ENCODE results near the gene NCOA3. TPM values are rescaled to one million over a fixed set of nuclear protein-coding genes. Genes with fewer than 3 reads are reported as not detected.

The NCOA3 gene
- total and polyA plus RNA-seq, 7 donors = 11.9 to 56.9 (median 18.1) TPM

DNA sequence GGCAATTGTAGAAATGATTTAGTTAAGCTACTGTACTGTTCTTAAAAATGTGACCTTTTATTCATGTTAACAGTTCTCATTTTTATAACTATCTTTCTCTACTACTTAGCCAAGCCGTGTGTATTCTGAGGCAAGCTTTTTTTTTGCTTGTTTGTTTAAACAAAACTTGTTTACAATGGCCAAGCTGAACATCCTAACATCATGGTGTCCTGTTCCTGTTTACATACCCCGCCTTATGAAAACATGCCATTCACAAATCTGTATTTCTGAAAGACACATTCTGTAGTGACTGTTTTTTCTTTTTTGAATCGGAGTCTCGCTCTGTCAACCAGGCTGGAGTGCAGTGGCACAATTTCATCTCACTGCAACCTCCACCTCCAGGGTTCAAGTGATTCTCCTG is 140.9 kb downstream of the NCOA3 start:
- no peak overlapping the region for H3K4me3 ChIP-seq
- H3K27me3 ChIP-seq (ENCODE audit: insufficient read depth in 3 of 3, low read length in 2 of 3) = no peaks in the 10 kb centered on the region
- intact Hi-C loops (cut with DNase I) = no loop called here
- H3K9me3 ChIP-seq = no peaks in the 10 kb centered on the region
- H3K4me1 ChIP-seq = no peaks in the 10 kb centered on the region
- H3K36me3 ChIP-seq (ENCODE audit: insufficient read depth in 1 of 2, low read depth in 1 of 2) = peaks cover 11 to 88% of the 10 kb centered on the region in 2 donors
- H3K27ac ChIP-seq = no peak overlapping the region
- 90 to 94% (median 93%) methylated on average over 4 of the region's 4 CpGs for WGBS, 3 donors
- no peak for ATAC-seq
- DNase-seq = no peak
- TF ChIP-seq, protein P1, sequence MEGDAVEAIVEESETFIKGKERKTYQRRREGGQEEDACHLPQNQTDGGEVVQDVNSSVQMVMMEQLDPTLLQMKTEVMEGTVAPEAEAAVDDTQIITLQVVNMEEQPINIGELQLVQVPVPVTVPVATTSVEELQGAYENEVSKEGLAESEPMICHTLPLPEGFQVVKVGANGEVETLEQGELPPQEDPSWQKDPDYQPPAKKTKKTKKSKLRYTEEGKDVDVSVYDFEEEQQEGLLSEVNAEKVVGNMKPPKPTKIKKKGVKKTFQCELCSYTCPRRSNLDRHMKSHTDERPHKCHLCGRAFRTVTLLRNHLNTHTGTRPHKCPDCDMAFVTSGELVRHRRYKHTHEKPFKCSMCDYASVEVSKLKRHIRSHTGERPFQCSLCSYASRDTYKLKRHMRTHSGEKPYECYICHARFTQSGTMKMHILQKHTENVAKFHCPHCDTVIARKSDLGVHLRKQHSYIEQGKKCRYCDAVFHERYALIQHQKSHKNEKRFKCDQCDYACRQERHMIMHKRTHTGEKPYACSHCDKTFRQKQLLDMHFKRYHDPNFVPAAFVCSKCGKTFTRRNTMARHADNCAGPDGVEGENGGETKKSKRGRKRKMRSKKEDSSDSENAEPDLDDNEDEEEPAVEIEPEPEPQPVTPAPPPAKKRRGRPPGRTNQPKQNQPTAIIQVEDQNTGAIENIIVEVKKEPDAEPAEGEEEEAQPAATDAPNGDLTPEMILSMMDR (IDR thresholded peaks at IDR 0.05) = no peak

DNA sequence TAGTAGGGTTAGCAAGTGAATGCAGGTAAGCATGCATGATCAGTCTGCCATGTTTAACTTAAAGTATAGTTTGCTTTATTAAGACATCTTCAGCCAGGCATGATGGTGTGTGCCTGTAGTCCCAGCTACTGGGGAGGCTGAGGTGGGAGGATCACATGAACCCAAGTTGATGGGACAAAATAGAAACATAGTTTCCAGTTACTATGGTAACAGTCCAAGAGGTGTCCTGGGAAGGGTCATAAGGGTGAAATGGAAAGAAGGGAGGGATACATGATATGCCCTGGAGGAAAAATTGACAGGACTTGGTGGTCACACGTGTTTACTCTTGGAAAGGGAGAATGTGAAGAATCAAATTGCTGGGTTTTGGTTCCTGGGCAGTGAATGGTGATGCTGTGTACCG is 143.9 kb downstream of the NCOA3 start:
- ATAC-seq (no peak), DNase-seq (no peak)
- Histone ChIP-seq H3K36me3 (ENCODE audit: insufficient read depth in 1 of 2, low read depth in 1 of 2) (peaks cover 11 to 91% of the 10 kb centered on the region in 2 donors), H3K9me3 (no peaks in the 10 kb centered on the region), H3K27ac (no peak overlapping the region), H3K4me3 (no peak overlapping the region), H3K27me3 (ENCODE audit: insufficient read depth in 3 of 3, low read length in 2 of 3) (no peaks in the 10 kb centered on the region), H3K4me1 (no peaks in the 10 kb centered on the region)
- intact Hi-C loops (cut with DNase I) = no loop called here
- TF ChIP-seq, protein P1 (IDR thresholded peaks at IDR 0.05) = no peak
- 39 to 61% (median 40%) methylated on average over 2 of the region's 2 CpGs for WGBS, 3 donors

DNA sequence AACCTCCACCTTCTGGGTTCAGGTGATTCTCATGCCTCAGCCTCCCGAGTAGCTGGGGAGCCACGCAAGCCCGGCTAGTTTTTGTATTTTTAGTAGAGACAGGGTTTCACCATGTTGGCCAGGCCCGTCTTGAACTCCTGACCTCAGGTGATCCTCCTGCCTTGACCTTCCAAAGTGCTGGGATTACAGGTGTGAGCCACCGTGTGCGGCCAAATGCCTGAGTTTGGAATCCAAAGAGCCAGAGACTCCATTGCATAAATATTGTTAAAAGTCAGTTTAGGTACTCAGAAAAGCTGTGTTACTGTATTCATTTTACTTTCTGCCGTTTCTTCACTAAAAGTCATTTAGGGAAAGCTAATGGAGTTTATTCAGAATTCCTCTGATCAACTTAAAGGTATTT is 146.3 kb downstream of the NCOA3 start:
- Histone ChIP-seq H3K36me3 (ENCODE audit: insufficient read depth in 1 of 2, low read depth in 1 of 2) (peaks cover 16 to 99% of the 10 kb centered on the region in 2 donors), H3K4me3 (no peak overlapping the region), H3K9me3 (no peaks in the 10 kb centered on the region), H3K27me3 (ENCODE audit: insufficient read depth in 3 of 3, low read length in 2 of 3) (no peaks in the 10 kb centered on the region), H3K4me1 (no peaks in the 10 kb centered on the region), H3K27ac (no peak overlapping the region)
- TF ChIP-seq, protein P1 (IDR thresholded peaks at IDR 0.05) = no peak
- intact Hi-C loops (cut with DNase I) = no loop called here
- ATAC-seq (no peak), DNase-seq (no peak)
- WGBS, 3 donors = 75 to 94% (median 84%) methylated on average over 7 of the region's 7 CpGs

GRCh38 chr20:47648943-47649342 is 147.3 kb downstream of the NCOA3 start:
- no peak for DNase-seq
- Histone ChIP-seq H3K27ac (no peak overlapping the region), H3K9me3 (no peaks in the 10 kb centered on the region), H3K4me1 (no peaks in the 10 kb centered on the region), H3K4me3 (no peak overlapping the region), H3K36me3 (ENCODE audit: insufficient read depth in 1 of 2, low read depth in 1 of 2) (peaks cover 11 to 99% of the 10 kb centered on the region in 2 donors), H3K27me3 (ENCODE audit: insufficient read depth in 3 of 3, low read length in 2 of 3) (no peaks in the 10 kb centered on the region)
- 86 to 90% (median 89%) methylated on average over 6 of the region's 6 CpGs for WGBS, 3 donors
- TF ChIP-seq, protein P1 (IDR thresholded peaks at IDR 0.05) = no peak
- intact Hi-C loops (cut with DNase I) = no loop called here
- no peak for ATAC-seq

DNA sequence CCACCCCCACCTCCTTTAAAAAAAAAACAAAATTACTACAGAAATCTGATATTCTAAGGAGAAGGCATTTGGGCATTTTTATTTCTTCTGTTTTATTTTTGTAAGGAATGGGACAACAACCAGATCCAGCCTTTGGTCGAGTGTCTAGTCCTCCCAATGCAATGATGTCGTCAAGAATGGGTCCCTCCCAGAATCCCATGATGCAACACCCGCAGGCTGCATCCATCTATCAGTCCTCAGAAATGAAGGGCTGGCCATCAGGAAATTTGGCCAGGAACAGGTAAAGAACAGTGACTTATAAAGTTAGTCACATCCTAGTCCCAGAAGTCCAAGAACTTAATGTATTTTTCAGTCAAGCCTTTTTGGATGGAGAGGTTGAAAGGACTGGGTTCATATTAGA is 150.6 kb downstream of the NCOA3 start:
- ATAC-seq = no peak
- intact Hi-C loops (cut with DNase I) = no loop called here

More for the DNA sequence above, 150.6 kb downstream of the NCOA3 start:
- Histone ChIP-seq H3K4me1 (no peaks in the 10 kb centered on the region), H3K4me3 (no peak overlapping the region), H3K27me3 (ENCODE audit: insufficient read depth in 3 of 3, low read length in 2 of 3) (no peaks in the 10 kb centered on the region), H3K36me3 (ENCODE audit: insufficient read depth in 1 of 2, low read depth in 1 of 2) (peaks cover 7 to 97% of the 10 kb centered on the region in 2 donors), H3K9me3 (no peaks in the 10 kb centered on the region), H3K27ac (no peak overlapping the region)
- DNase-seq = no peak
- TF ChIP-seq, protein P1 (IDR thresholded peaks at IDR 0.05) = no peak
- 74 to 80% (median 79%) methylated on average over 3 of the region's 3 CpGs for WGBS, 3 donors

Data from psoas muscle (tissue), 8 donors.